Smooth muscle cell (in vitro differentiated cells): ENCODE data around the gene ITPR3. TPM values are rescaled to one million over a fixed set of nuclear protein-coding genes. Genes with fewer than 3 reads are reported as not detected.

ENCODE experiments used
- DNase-seq: peaks from one replicate; lab custom pipeline; 2025; ENCODE audit not compliant: unreplicated experiment; lab: John Stamatoyannopoulos, UW
- H2AFZ ChIP-seq: fragments of 200-600 bp; sonication (generic); 2 replicates; pipeline ENCODE4 v1.6.0; 2016; ENCODE audit warnings: antibody characterized with exemption, low read depth, mild to moderate bottlenecking
- H3F3A ChIP-seq: fragments of 200-600 bp; sonication (generic); 2 replicates; pipeline ENCODE4 v1.6.0; 2017; ENCODE audit warnings: antibody characterized with exemption, low read depth
- H3K27ac ChIP-seq: fragments of 200-600 bp; sonication (generic); 2 replicates; pipeline ENCODE4 v1.5.1; 2016; ENCODE audit warnings: low read depth, mild to moderate bottlenecking
- H3K27me3 ChIP-seq: fragments of 200-600 bp; sonication (generic); 2 replicates; pipeline ENCODE4 v1.6.1; 2016; ENCODE audit warnings: low read depth, mild to moderate bottlenecking
- H3K36me3 ChIP-seq: fragments of 200-600 bp; sonication (generic); 2 replicates; pipeline ENCODE4 v1.5.1; 2016; ENCODE audit warnings: low read depth
- H3K4me1 ChIP-seq: fragments of 200-600 bp; sonication (generic); 2 replicates; pipeline ENCODE4 v1.5.1; 2016; ENCODE audit warnings: low read depth
- H3K4me2 ChIP-seq: fragments of 200-600 bp; sonication (generic); 2 replicates; pipeline ENCODE4 v1.6.0; 2016; ENCODE audit warnings: mild to moderate bottlenecking
- H3K4me3 ChIP-seq: fragments of 200-600 bp; sonication (generic); 2 replicates; pipeline ENCODE4 v1.5.1; 2016; ENCODE audit warnings: mild to moderate bottlenecking
- H3K79me2 ChIP-seq: fragments of 200-600 bp; sonication (generic); 2 replicates; pipeline ENCODE4 v1.6.0; 2016; ENCODE audit warnings: low read depth, mild to moderate bottlenecking
- H3K9ac ChIP-seq: fragments of 200-600 bp; sonication (generic); 2 replicates; pipeline ENCODE4 v1.6.0; 2016; ENCODE audit warnings: low read depth
- H3K9me3 ChIP-seq: fragments of 200-600 bp; sonication (generic); replicated peaks from 2 replicates; pipeline ENCODE4 v1.5.1; 2016; ENCODE audit warnings: low read depth
- H4K20me1 ChIP-seq: fragments of 200-600 bp; sonication (generic); 2 replicates; pipeline ENCODE4 v1.6.0; 2016; ENCODE audit warnings: low read depth
- WGBS: methylation state at CpG from one replicate; pipeline ENCODE4 v1.1.7; 2016; ENCODE audit warnings: low lambda C conversion rate; 5-methylcytosine and 5-hydroxymethylcytosine counted together
- polyA plus RNA-seq: library from polyadenylated mRNA; unstranded; fragments of >200 nt; fragmentation: Nextera tagmentation; extraction: Ambion mirVana; gene quantifications from 2 replicates; pipeline ENCODE4 v1.2.1, GENCODE V29; 2016
- total RNA-seq: library from RNA; depleted of rRNA; stranded (reverse); fragments of >200 nt; gene quantifications from 2 replicates; pipeline ENCODE4 v1.2.3, GENCODE V29; 2014
- TF ChIP-seq, protein P1 (sequence below): fragments of 200-600 bp; sonication (generic); IDR thresholded peaks from 2 replicates; pipeline ENCODE4 v1.5.1; 2017; ENCODE audit warnings: borderline replicate concordance, mild to moderate bottlenecking, antibody characterized with exemption; ENCODE audit not compliant: insufficient read depth, poor library complexity, severe bottlenecking

ITPR3 gene
- total and polyA plus RNA-seq, 2 experiments from 2014 or later, result 2.0 to 7.4 TPM

GRCh38 chr6:33667776-33668175, 46.7 kb downstream of the ITPR3 start:
- TF ChIP-seq, protein P1, sequence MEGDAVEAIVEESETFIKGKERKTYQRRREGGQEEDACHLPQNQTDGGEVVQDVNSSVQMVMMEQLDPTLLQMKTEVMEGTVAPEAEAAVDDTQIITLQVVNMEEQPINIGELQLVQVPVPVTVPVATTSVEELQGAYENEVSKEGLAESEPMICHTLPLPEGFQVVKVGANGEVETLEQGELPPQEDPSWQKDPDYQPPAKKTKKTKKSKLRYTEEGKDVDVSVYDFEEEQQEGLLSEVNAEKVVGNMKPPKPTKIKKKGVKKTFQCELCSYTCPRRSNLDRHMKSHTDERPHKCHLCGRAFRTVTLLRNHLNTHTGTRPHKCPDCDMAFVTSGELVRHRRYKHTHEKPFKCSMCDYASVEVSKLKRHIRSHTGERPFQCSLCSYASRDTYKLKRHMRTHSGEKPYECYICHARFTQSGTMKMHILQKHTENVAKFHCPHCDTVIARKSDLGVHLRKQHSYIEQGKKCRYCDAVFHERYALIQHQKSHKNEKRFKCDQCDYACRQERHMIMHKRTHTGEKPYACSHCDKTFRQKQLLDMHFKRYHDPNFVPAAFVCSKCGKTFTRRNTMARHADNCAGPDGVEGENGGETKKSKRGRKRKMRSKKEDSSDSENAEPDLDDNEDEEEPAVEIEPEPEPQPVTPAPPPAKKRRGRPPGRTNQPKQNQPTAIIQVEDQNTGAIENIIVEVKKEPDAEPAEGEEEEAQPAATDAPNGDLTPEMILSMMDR, result no peak
- Histone ChIP-seq H3K9me3 (no peaks in the 10 kb centered on the region), H3K4me3 (no peak overlapping the region), H2AFZ (no peak overlapping the region), H3K4me2 (no peak overlapping the region), H3K27ac (no peak overlapping the region), H4K20me1 (no peaks in the 10 kb centered on the region), H3K27me3 (no peaks in the 10 kb centered on the region), H3K9ac (no peak overlapping the region), H3K36me3 (no peaks in the 10 kb centered on the region), H3F3A (no peaks in the 10 kb centered on the region), H3K79me2 (no peaks in the 10 kb centered on the region), H3K4me1 (no peaks in the 10 kb centered on the region)
- DNase-seq, result no peak
- WGBS, result 91% methylated on average over 11 of the region's 11 CpGs

- Histone ChIP-seq H3F3A (no peaks in the 10 kb centered on the region), H3K4me2 (no peak overlapping the region), H4K20me1 (no peaks in the 10 kb centered on the region), H3K27ac (no peak overlapping the region), H3K79me2 (no peaks in the 10 kb centered on the region), H3K36me3 (no peaks in the 10 kb centered on the region), H3K9me3 (no peaks in the 10 kb centered on the region), H3K9ac (no peak overlapping the region), H3K4me3 (no peak overlapping the region), H2AFZ (no peak overlapping the region), H3K27me3 (no peaks in the 10 kb centered on the region), H3K4me1 (peaks cover under 1% of the 10 kb centered on the region)
- TF ChIP-seq, protein P1, result no peak
- WGBS, result 93% methylated on average over 8 of the region's 8 CpGs
- DNase-seq, result no peak
Measured at GRCh38 chr6:33668328-33668727, 47.2 kb downstream of the ITPR3 start.

DNA sequence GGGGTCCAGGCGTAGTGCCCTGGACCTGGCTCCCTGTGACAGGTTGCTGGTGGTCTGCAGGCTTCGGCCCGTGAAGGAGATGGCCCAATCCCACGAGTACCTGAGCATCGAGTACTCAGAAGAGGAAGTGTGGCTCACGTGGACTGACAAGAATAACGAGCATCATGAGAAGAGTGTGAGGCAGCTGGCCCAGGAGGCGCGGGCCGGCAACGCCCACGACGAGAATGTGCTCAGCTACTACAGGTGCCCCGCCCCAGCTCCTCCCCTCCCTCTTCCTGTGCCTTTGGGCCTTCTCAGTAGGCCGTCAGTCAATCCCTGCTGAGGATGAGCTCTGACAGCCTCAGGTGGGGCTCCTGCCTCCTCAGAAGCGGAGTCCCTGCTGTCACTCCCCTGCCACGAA, 47.8 kb downstream of the ITPR3 start:
- 68% methylated on average over 17 of the region's 17 CpGs for WGBS
- TF ChIP-seq, protein P1, result no peak

DNA sequence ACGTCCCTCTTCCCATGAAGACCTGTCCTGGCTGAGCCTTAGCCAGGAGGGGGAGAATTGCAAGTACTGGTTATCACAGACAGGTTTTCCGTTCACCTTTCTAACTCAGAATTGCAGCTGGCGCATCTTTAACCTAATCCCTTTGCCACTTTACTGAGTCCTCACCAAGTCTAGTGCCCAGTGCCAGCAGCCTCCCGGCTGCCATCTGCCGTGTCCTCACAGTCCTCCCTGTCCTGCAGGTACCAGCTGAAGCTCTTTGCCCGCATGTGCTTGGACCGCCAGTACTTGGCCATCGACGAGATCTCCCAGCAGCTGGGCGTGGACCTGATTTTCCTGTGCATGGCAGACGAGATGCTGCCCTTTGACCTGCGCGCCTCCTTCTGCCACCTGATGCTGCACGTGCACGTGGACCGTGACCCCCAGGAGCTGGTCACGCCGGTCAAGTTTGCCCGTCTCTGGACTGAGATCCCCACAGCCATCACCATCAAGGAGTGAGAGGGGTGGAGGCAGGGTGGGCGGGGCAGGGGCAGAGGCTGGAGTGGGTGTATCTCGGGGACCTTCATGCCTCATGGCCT, 49.1 kb downstream of the ITPR3 start:
- no peak overlapping the region for H3K4me3 ChIP-seq
- no peaks in the 10 kb centered on the region for H3K27me3 ChIP-seq
- DNase-seq, result no peak
- H3K9me3 ChIP-seq, result no peaks in the 10 kb centered on the region
- H3F3A ChIP-seq, result no peaks in the 10 kb centered on the region
- H3K27ac ChIP-seq, result no peak overlapping the region
- no peak overlapping the region for H2AFZ ChIP-seq
- no peaks in the 10 kb centered on the region for H4K20me1 ChIP-seq
- H3K9ac ChIP-seq, result no peak overlapping the region
- TF ChIP-seq, protein P1, result no peak
- 89% methylated on average over 21 of the region's 21 CpGs for WGBS
- H3K4me2 ChIP-seq, result no peak overlapping the region
- peaks cover 10% of the 10 kb centered on the region for H3K4me1 ChIP-seq
- no peaks in the 10 kb centered on the region for H3K36me3 ChIP-seq
- H3K79me2 ChIP-seq, result no peaks in the 10 kb centered on the region

More for the DNA sequence above, 47.8 kb downstream of the ITPR3 start:
- Histone ChIP-seq H4K20me1 (no peaks in the 10 kb centered on the region), H3K9ac (no peak overlapping the region), H3K27me3 (no peaks in the 10 kb centered on the region), H3K36me3 (no peaks in the 10 kb centered on the region), H3K9me3 (no peaks in the 10 kb centered on the region), H2AFZ (no peak overlapping the region), H3F3A (no peaks in the 10 kb centered on the region), H3K79me2 (no peaks in the 10 kb centered on the region), H3K4me1 (peaks cover 5% of the 10 kb centered on the region), H3K4me3 (no peak overlapping the region), H3K4me2 (no peak overlapping the region), H3K27ac (no peak overlapping the region)
- DNase-seq, result no peak
